Fibroblast of skin of scalp (primary cell): Measurements from ENCODE around the gene DCBLD1.

Experiments
- DNase-seq: peaks from one replicate; pipeline ENCODE4 v3.0.0-alpha.2; 2013

DCBLD1 gene

GRCh38 chr6:117531809-117532725 is 49.6 kb downstream of the DCBLD1 start:
- no peak for DNase-seq

GRCh38 chr6:117533775-117534174 is 51.3 kb downstream of the DCBLD1 start:
- DNase-seq = no peak

GRCh38 chr6:117534974-117535373 is 52.5 kb downstream of the DCBLD1 start:
- no peak for DNase-seq

GRCh38 chr6:117536317-117536716 is 53.8 kb downstream of the DCBLD1 start:
- DNase-seq = peak; percentile 43

GRCh38 chr6:117538615-117539014 is 56.1 kb downstream of the DCBLD1 start:
- DNase-seq = no peak

GRCh38 chr6:117540670-117541069 is 58.2 kb downstream of the DCBLD1 start:
- DNase-seq = no peak

- DNase-seq = no peak
Measured at GRCh38 chr6:117542493-117542892, 60.0 kb downstream of the DCBLD1 start.

- no peak for DNase-seq
Measured at GRCh38 chr6:117544716-117545115, 62.2 kb downstream of the DCBLD1 start.

- DNase-seq = no peak
Measured at GRCh38 chr6:117545161-117545595, 62.7 kb downstream of the DCBLD1 start.

GRCh38 chr6:117546674-117547073 is 64.2 kb downstream of the DCBLD1 start:
- no peak for DNase-seq

- peak; percentile 60 for DNase-seq
Measured at GRCh38 chr6:117547688-117548621, 65.5 kb downstream of the DCBLD1 start.

GRCh38 chr6:117548797-117549301 is 66.4 kb downstream of the DCBLD1 start:
- DNase-seq = peak; percentile 40

GRCh38 chr6:117549611-117550010 is 67.1 kb downstream of the DCBLD1 start:
- DNase-seq = no peak

GRCh38 chr6:117550078-117550600 is 67.7 kb downstream of the DCBLD1 start:
- no peak for DNase-seq

- no peak for DNase-seq
Measured at GRCh38 chr6:117550618-117551242, 68.3 kb downstream of the DCBLD1 start.

GRCh38 chr6:117552618-117553017 is 70.1 kb downstream of the DCBLD1 start:
- no peak for DNase-seq

GRCh38 chr6:117553142-117553541 is 70.7 kb downstream of the DCBLD1 start:
- no peak for DNase-seq

- no peak for DNase-seq
Measured at GRCh38 chr6:117555262-117555849, 72.9 kb downstream of the DCBLD1 start.

- DNase-seq = peak; percentile 34
Measured at GRCh38 chr6:117555882-117556498, 73.5 kb downstream of the DCBLD1 start.

GRCh38 chr6:117557951-117558350 is 75.5 kb downstream of the DCBLD1 start:
- DNase-seq = no peak

GRCh38 chr6:117558818-117559217 is 76.3 kb downstream of the DCBLD1 start:
- no peak for DNase-seq
